Prostate gland (tissue), 2 donors: ENCODE results near the gene SH3BP1. TPM values are rescaled to one million over a fixed set of nuclear protein-coding genes. Genes with fewer than 3 reads are reported as not detected.

Source experiments
- DNase-seq: peaks from one replicate; pipeline ENCODE4 v3.0.0-alpha.2; 2019; ENCODE audit warnings: low spot score
- H3K27ac ChIP-seq, 2 donors: fragments of 200-600 bp; sonication (generic); 2 replicates each; pipeline ENCODE4 v1.5.1; 2017 to 2019
- H3K27me3 ChIP-seq: fragments of 200-600 bp; sonication (generic); replicated peaks from 2 replicates; pipeline ENCODE4 v1.5.1; 2019; ENCODE audit not compliant: insufficient read depth
- H3K36me3 ChIP-seq, 2 donors: fragments of 200-600 bp; sonication (generic); 1 replicate in 1 of 2; 2 replicates in 1 of 2; pipeline versions ENCODE4 v1.5.1 to v1.8.1; 2017 to 2019
- H3K4me1 ChIP-seq: fragments of 200-600 bp; sonication (generic); replicated peaks from 2 replicates; pipeline ENCODE4 v1.5.1; 2019
- H3K4me3 ChIP-seq, 2 donors: fragments of 200-600 bp; sonication (generic); 2 replicates each; pipeline ENCODE4 v1.5.1; 2017 to 2019
- H3K9me3 ChIP-seq: fragments of 200-600 bp; sonication (generic); 2 replicates; pipeline ENCODE4 v1.5.1; 2017
- CTCF ChIP-seq, 4 experiments: fragments of 200-600 bp in 2 of 4; fragments of 450-650 bp in 2 of 4; sonication (generic) in 2 of 4; IDR thresholded peaks; 1 replicate in 3 of 4; 2 replicates in 1 of 4; pipeline ENCODE4 v1.5.1; 2016 to 2019; ENCODE audit warnings: antibody characterized with exemption in 4 of 4, mild to moderate bottlenecking in 2 of 4, moderate library complexity in 2 of 4
- POLR2A ChIP-seq: fragments of 450-650 bp; IDR thresholded peaks from one replicate; pipeline ENCODE4 v1.6.1; 2016; ENCODE audit warnings: antibody characterized with exemption, mild to moderate bottlenecking
- POLR2AphosphoS5 ChIP-seq: sonication (generic); formaldehyde crosslinking; IDR thresholded peaks from one replicate; pipeline ENCODE4 v1.6.1; 2017; ENCODE audit warnings: antibody characterized with exemption
- WGBS: methylation state at CpG from one replicate; pipeline ENCODE4 v1.1.5; 2018; 5-methylcytosine and 5-hydroxymethylcytosine counted together
- intact Hi-C: fragments of 100-400 bp; cut with DNase I; formaldehyde crosslinking; loops from one replicate; pipeline ENCODE4 v1.14.2; 2022
- total RNA-seq, 2 donors: library from RNA; depleted of rRNA; stranded (reverse); fragments of >200 nt; gene quantifications; one replicate each; pipeline ENCODE4 v1.1.0, GENCODE V29; 2016

The SH3BP1 gene
- total RNA-seq, 2 donors from 2014 or later: 10.9 to 12.0 TPM

GRCh38 chr22:37604875-37605274 lies 34.6 kb upstream of the SH3BP1 start:
- Histone ChIP-seq H3K36me3 (no peaks in the 10 kb centered on the region), H3K4me1 (peaks cover 6% of the 10 kb centered on the region), H3K27ac (no peak overlapping the region), H3K4me3 (no peak overlapping the region), H3K9me3 (no peaks in the 10 kb centered on the region), H3K27me3 (no peaks in the 10 kb centered on the region)
- intact Hi-C loops: no loop called here
- WGBS: 54% methylated on average over 5 of the region's 5 CpGs
- no peak for DNase-seq
- no peak for TF ChIP-seq CTCF (IDR thresholded peaks at IDR 0.05)
- TF ChIP-seq POLR2A: no peak
- TF ChIP-seq POLR2AphosphoS5: no peak

DNA sequence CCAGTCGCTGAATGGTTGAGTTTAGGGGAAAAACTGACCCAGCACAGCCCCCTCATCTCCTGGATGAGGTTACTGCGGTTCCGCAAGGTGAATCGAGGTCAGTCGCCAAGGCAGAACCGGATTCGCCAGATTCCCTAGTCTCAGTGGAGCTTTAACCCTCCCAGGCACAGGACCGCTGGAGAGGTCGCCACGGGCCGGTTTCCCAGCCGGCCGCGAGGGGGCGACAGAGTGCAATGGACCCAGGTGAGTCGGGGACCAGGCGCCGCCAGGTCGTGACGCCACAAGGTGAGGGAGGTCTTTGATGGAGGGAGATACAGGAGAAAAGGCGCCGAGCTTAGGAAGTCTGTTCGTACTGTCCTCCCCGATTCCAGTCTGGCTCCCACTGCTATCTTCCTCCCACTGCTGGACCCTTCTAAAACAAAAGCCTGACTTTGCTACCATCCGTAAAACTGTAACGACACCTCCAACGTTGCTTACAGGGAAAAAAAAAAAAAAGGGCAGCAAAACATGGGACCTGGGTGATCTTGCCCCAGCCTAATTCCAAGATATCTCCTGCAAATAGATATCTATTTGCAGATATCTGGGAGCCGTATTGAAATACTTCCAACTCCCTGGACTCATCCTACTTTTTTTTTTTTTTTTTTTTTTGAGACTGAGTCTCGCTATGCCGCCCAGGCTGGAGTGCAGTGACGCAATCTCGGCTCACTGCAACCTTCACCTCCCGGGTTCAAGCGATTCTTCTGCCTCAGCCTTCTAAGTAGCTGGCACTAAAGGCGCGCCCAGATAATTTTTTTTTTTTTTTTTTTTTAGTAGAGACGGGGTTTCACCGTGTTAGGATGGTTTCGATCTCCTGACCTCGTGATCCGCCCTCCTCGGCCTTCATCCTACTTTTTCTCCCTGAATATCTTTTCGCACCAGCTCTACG lies 32.2 kb upstream of the SH3BP1 start:
- H3K27me3 ChIP-seq: no peaks in the 10 kb centered on the region
- TF ChIP-seq POLR2AphosphoS5 (peak; percentile 88), CTCF (IDR thresholded peaks at IDR 0.05) (peak; percentile 98 to 99 (median 98)), POLR2A (no peak)
- peak overlapping the region; percentile 92 to 95 for H3K27ac ChIP-seq
- H3K4me3 ChIP-seq: peak overlapping the region; percentile 77 to 93
- no peaks in the 10 kb centered on the region for H3K9me3 ChIP-seq
- peak; percentile 91 for DNase-seq
- H3K36me3 ChIP-seq: no peaks in the 10 kb centered on the region
- intact Hi-C loops: no loop called here
- H3K4me1 ChIP-seq: peaks cover 15% of the 10 kb centered on the region
- WGBS: 3% methylated on average over 44 of the region's 44 CpGs

DNA sequence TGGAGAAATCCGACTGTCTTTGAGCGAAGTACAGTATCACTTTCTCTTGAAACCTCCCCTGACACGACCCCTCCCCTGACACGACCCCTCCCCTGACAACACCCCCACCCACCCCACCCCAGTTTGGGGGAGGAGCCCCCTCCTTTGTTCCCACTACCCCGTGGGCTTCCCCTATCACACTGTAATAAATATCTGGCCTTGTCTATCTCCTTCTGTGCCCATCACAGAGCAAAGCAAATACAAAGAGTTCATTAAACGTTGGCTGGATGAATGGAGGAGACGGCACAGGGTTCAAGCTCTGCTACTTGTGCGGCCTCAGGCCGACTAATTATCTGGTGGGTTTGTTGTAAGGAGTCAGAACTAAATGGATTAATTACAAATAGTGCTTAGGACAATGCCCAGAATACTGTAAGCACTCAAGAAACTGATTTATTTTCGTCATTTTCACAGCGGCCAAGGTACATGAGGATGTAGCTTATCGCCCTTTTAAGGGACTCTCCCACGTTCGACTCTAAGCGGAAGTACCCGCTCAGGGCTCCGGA lies 31.5 kb upstream of the SH3BP1 start:
- no peak for DNase-seq
- 1% methylated on average over 17 of the region's 17 CpGs for WGBS
- Histone ChIP-seq H3K27me3 (no peaks in the 10 kb centered on the region), H3K4me1 (peaks cover 15% of the 10 kb centered on the region), H3K36me3 (no peaks in the 10 kb centered on the region), H3K9me3 (no peaks in the 10 kb centered on the region), H3K4me3 (peak overlapping the region; percentile 77 to 93), H3K27ac (peak overlapping the region; percentile 92 to 95)
- TF ChIP-seq CTCF (IDR thresholded peaks at IDR 0.05) (no peak), POLR2AphosphoS5 (no peak), POLR2A (no peak)
- intact Hi-C loops: no loop called here

- WGBS: under 1% methylated on average over 43 of the region's 82 CpGs
- H3K27ac ChIP-seq: peak within 1 kb of the TSS; percentile 92 to 95
- peak within 1 kb of the TSS; percentile 77 to 93 for H3K4me3 ChIP-seq
- peaks cover 17% of the 10 kb centered on the region for H3K4me1 ChIP-seq
- no peaks in the 10 kb centered on the region for H3K27me3 ChIP-seq
- DNase-seq: peak; percentile 92
- H3K9me3 ChIP-seq: no peaks in the 10 kb centered on the region
- no peaks in the 10 kb centered on the region for H3K36me3 ChIP-seq
- no peak for TF ChIP-seq POLR2A
- peak in 3 of 4 experiments; percentile 5 to 13 (median 12) for TF ChIP-seq CTCF (IDR thresholded peaks at IDR 0.05)
- TF ChIP-seq POLR2AphosphoS5: peak; percentile 91
- intact Hi-C loops: no loop called here
Observed at GRCh38 chr22:37608477-37609239, 30.8 kb upstream of the SH3BP1 start, which contains the start of gene GGA1. GGA1 (plus strand) TSS chr22:37608834; CDS start chr22:37608861, 27 bp downstream.
